ENCODE data around the gene UPK1A.

- TF ChIP-seq CTCF (IDR thresholded peaks at IDR 0.05), result no peak
- TF ChIP-seq POLR2AphosphoS5 (IDR thresholded peaks at IDR 0.05), result no peak
- no peak for TF ChIP-seq POLR2A (IDR thresholded peaks at IDR 0.05)
These were observed 44.7 kb downstream of the UPK1A start for GRCh38 chr19:35710784-35711723.

All from breast epithelium (tissue), 3 donors.